Erythroblast (primary cell): ENCODE results near the gene CRACR2B.

Experiments
- DNase-seq, 2 experiments: peaks; one replicate each; lab custom pipeline; 2025; lab: John Stamatoyannopoulos, UW
- GATA1 ChIP-seq: IDR thresholded peaks from 2 replicates; pipeline ENCODE4 v1.6.1; 2011; ENCODE audit warnings: low read depth, mild to moderate bottlenecking, control low read depth, low read length, moderate library complexity
- POLR2A ChIP-seq: IDR thresholded peaks from 2 replicates; pipeline ENCODE4 v1.6.1; 2011; ENCODE audit warnings: mild to moderate bottlenecking, low read length

CRACR2B gene

GRCh38 chr11:798093-798713 lies 29.5 kb upstream of the CRACR2B start, which contains the start of gene SLC25A22:
TSS of gene SLC25A22 (minus strand) at chr11:798281. CDS start at chr11:795006, 3,275 bp downstream.
- peak; percentile 86 to 93 for DNase-seq
- TF ChIP-seq POLR2A, result peak; percentile 33
- no peak for TF ChIP-seq GATA1

- DNase-seq, result no peak
- TF ChIP-seq POLR2A (no peak), GATA1 (no peak)
These were observed 27.9 kb upstream of the CRACR2B start for GRCh38 chr11:799641-800316.

- no peak for DNase-seq
- TF ChIP-seq GATA1 (no peak), POLR2A (no peak)
These were observed 27.2 kb upstream of the CRACR2B start for GRCh38 chr11:800473-800872.

- DNase-seq, result no peak
- TF ChIP-seq POLR2A (no peak), GATA1 (no peak)
These were observed 26.5 kb upstream of the CRACR2B start for GRCh38 chr11:801097-801780.

GRCh38 chr11:802018-802617 lies 25.6 kb upstream of the CRACR2B start:
- no peak for TF ChIP-seq POLR2A
- TF ChIP-seq GATA1, result no peak
- DNase-seq, result no peak

GRCh38 chr11:802693-803466 lies 24.8 kb upstream of the CRACR2B start:
- TF ChIP-seq POLR2A (no peak), GATA1 (no peak)
- DNase-seq, result no peak

- TF ChIP-seq POLR2A (no peak), GATA1 (no peak)
- DNase-seq, result no peak
These were observed 24.3 kb upstream of the CRACR2B start for GRCh38 chr11:803467-803742.

GRCh38 chr11:803770-804598 lies 23.7 kb upstream of the CRACR2B start:
- no peak for DNase-seq
- TF ChIP-seq POLR2A (no peak), GATA1 (no peak)

- no peak for DNase-seq
- TF ChIP-seq POLR2A (no peak), GATA1 (no peak)
These were observed 23.1 kb upstream of the CRACR2B start for GRCh38 chr11:804599-804964.

GRCh38 chr11:808427-809286 lies 19.1 kb upstream of the CRACR2B start:
- TF ChIP-seq GATA1 (no peak), POLR2A (no peak)
- peak; percentile 77 for DNase-seq

GRCh38 chr11:809287-810039 lies 18.3 kb upstream of the CRACR2B start, which contains the start of gene RPLP2:
TSS of gene RPLP2 (plus strand) at chr11:809967. CDS start at chr11:810235, 268 bp downstream.
- DNase-seq, result peak; percentile 98 to 99
- TF ChIP-seq POLR2A (peak; percentile 94), GATA1 (no peak)
